Measurements from ENCODE around the gene ECT2.

ECT2 gene

DNA sequence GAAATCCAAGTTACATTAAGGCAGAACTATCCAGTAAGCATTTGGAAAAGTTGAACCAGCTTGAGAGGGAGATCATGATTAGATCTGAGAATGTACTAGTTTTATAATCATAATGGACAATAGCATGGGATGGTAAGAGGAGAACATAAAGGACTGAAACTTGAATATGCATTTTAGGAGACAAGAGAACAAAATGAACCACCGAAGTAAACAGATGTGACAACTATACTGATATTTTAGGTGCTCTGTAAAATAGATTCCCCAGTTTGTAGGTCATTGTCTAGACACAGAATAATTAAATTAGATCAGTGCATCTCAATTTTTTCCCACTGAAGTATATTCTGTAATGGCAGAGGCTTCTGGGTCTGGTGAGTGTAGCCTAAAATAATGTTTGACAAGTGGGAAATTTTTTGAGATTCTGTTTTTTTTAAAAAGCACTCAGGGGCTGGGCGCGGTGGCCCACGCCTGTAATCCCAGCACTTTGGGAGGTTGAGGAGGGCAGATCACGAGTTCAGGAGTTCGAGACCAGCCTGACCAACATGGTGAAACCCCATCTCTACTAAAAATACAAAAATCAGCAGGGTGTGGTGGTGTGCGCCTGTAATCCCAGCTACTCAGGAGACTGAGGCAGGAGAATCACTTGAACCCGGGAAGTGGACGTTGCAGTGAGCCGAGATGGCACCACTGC lies 16.3 kb downstream of the ECT2 start:
- Mint-ChIP-seq H3K4me1 (ENCODE audit: low read depth) (peaks cover 10% of the 10 kb centered on the region), H3K36me3 (ENCODE audit: low read depth) (peaks cover 71% of the 10 kb centered on the region), H3K27me3 (ENCODE audit: low read depth) (no peaks in the 10 kb centered on the region), H3K9me3 (no peaks in the 10 kb centered on the region), H3K27ac (no peak overlapping the region), H3K4me3 (no peak overlapping the region)

GRCh38 chr3:172770382-172770781 lies 19.9 kb downstream of the ECT2 start:
- no peak overlapping the region for H3K4me3 Mint-ChIP-seq
- no peaks in the 10 kb centered on the region for H3K9me3 Mint-ChIP-seq
- H3K36me3 Mint-ChIP-seq (ENCODE audit: low read depth), result peaks cover 72% of the 10 kb centered on the region
- H3K27ac Mint-ChIP-seq, result no peak overlapping the region
- H3K4me1 Mint-ChIP-seq (ENCODE audit: low read depth), result peaks cover 15% of the 10 kb centered on the region
- no peaks in the 10 kb centered on the region for H3K27me3 Mint-ChIP-seq (ENCODE audit: low read depth)

- no peak overlapping the region for H3K27ac Mint-ChIP-seq
- H3K4me3 Mint-ChIP-seq, result no peak overlapping the region
- peaks cover 67% of the 10 kb centered on the region for H3K36me3 Mint-ChIP-seq (ENCODE audit: low read depth)
- H3K27me3 Mint-ChIP-seq (ENCODE audit: low read depth), result no peaks in the 10 kb centered on the region
- peaks cover 12% of the 10 kb centered on the region for H3K4me1 Mint-ChIP-seq (ENCODE audit: low read depth)
- H3K9me3 Mint-ChIP-seq, result no peaks in the 10 kb centered on the region
Measured at GRCh38 chr3:172771672-172772071, 21.1 kb downstream of the ECT2 start.

DNA sequence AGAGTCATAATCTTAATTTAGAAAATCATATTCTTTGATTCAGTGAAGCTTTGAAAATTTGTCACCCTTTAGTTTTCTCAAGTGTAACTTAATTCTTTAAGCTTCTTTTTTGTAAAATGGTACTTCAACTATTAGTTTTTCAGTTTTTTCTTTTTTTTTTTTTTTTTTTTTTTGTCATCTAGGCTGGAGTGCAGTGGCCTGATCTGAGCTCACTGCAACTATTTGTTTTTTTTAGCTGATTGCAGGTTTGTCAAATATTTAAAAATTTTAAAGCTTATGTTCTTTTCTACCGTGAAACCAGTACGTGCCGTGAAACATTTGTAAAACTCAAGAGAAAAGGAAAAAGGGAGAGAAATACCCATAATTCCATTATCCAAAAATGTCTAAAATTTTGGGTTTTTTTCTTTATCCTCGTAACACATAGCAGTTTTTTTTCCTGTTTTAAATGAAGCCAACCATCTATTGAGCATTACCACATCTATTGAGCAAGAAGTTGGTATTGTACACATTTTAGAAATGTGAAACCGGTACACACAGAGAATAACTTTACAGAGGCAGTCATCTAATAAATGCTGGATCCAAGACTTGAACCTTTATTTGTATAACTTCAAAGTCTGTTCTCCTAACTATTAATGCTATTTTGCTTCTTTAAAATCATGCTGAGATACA lies 25.7 kb downstream of the ECT2 start:
- Mint-ChIP-seq H3K4me1 (ENCODE audit: low read depth) (peaks cover 11% of the 10 kb centered on the region), H3K36me3 (ENCODE audit: low read depth) (peaks cover 56% of the 10 kb centered on the region), H3K27ac (no peak overlapping the region), H3K27me3 (ENCODE audit: low read depth) (no peaks in the 10 kb centered on the region), H3K4me3 (no peak overlapping the region), H3K9me3 (no peaks in the 10 kb centered on the region)

GRCh38 chr3:172777901-172778300 lies 27.4 kb downstream of the ECT2 start:
- peaks cover 5% of the 10 kb centered on the region for H3K4me1 Mint-ChIP-seq (ENCODE audit: low read depth)
- no peaks in the 10 kb centered on the region for H3K9me3 Mint-ChIP-seq
- H3K27me3 Mint-ChIP-seq (ENCODE audit: low read depth), result no peaks in the 10 kb centered on the region
- H3K36me3 Mint-ChIP-seq (ENCODE audit: low read depth), result peaks cover 52% of the 10 kb centered on the region
- no peak overlapping the region for H3K4me3 Mint-ChIP-seq
- H3K27ac Mint-ChIP-seq, result no peak overlapping the region

- Mint-ChIP-seq H3K27ac (no peak overlapping the region), H3K4me1 (ENCODE audit: low read depth) (peaks cover 2% of the 10 kb centered on the region), H3K27me3 (ENCODE audit: low read depth) (no peaks in the 10 kb centered on the region), H3K36me3 (ENCODE audit: low read depth) (peaks cover 35% of the 10 kb centered on the region), H3K4me3 (no peak overlapping the region), H3K9me3 (no peaks in the 10 kb centered on the region)
Measured at GRCh38 chr3:172782235-172782634, 31.7 kb downstream of the ECT2 start.

- peaks cover 2% of the 10 kb centered on the region for H3K4me1 Mint-ChIP-seq (ENCODE audit: low read depth)
- H3K27ac Mint-ChIP-seq, result no peak overlapping the region
- no peaks in the 10 kb centered on the region for H3K9me3 Mint-ChIP-seq
- H3K4me3 Mint-ChIP-seq, result no peak overlapping the region
- peaks cover 42% of the 10 kb centered on the region for H3K36me3 Mint-ChIP-seq (ENCODE audit: low read depth)
- H3K27me3 Mint-ChIP-seq (ENCODE audit: low read depth), result no peaks in the 10 kb centered on the region
Measured at GRCh38 chr3:172786036-172786435, 35.5 kb downstream of the ECT2 start.

DNA sequence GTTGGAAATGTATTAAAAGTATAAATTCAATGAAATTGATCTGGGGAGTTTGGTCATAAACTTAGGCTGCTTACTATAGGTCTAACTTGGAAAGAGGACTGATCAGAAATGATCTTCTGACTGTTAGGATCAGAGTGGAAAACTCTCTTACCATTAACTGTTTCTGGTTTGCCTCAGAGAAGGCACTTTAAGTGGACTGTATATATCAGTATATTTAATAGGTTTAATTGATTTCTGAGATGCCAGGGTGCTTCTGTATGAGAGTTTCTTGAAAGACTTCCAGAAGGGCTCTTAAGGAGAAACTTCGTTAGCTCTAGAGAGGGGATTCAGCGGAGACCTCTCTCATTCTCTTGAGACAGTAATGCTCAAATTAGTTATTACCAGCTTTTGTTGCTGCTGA lies 36.5 kb downstream of the ECT2 start:
- H3K27ac Mint-ChIP-seq, result no peak overlapping the region
- no peak overlapping the region for H3K4me3 Mint-ChIP-seq
- H3K9me3 Mint-ChIP-seq, result no peaks in the 10 kb centered on the region
- no peaks in the 10 kb centered on the region for H3K27me3 Mint-ChIP-seq (ENCODE audit: low read depth)
- H3K4me1 Mint-ChIP-seq (ENCODE audit: low read depth), result peaks cover 3% of the 10 kb centered on the region
- peaks cover 47% of the 10 kb centered on the region for H3K36me3 Mint-ChIP-seq (ENCODE audit: low read depth)

GRCh38 chr3:172787746-172788145 lies 37.2 kb downstream of the ECT2 start:
- no peaks in the 10 kb centered on the region for H3K9me3 Mint-ChIP-seq
- H3K4me1 Mint-ChIP-seq (ENCODE audit: low read depth), result peaks cover 5% of the 10 kb centered on the region
- H3K27ac Mint-ChIP-seq, result no peak overlapping the region
- H3K36me3 Mint-ChIP-seq (ENCODE audit: low read depth), result peaks cover 48% of the 10 kb centered on the region
- H3K4me3 Mint-ChIP-seq, result no peak overlapping the region
- H3K27me3 Mint-ChIP-seq (ENCODE audit: low read depth), result no peaks in the 10 kb centered on the region

DNA sequence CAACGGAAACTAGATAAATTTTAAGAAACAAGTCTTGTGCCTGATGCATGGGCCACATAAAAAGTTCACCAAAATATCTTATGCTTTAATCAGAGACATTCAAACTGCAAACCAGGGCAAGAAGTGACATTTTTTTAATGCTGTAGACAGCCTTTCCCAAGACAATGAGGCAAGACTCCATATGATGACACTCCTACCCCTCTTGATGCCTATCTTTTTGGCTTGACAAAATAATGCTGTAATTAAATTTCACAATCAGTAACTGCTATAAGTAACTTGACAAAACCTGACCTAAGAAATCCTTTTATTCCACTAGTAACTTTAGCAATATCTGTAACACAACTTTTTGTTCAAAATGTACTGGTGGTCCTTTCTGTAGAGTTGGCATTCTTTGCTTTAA lies 48.7 kb downstream of the ECT2 start:
- H3K27me3 Mint-ChIP-seq (ENCODE audit: low read depth), result no peaks in the 10 kb centered on the region
- peaks cover 12% of the 10 kb centered on the region for H3K4me1 Mint-ChIP-seq (ENCODE audit: low read depth)
- H3K36me3 Mint-ChIP-seq (ENCODE audit: low read depth), result peaks cover 35% of the 10 kb centered on the region
- no peak overlapping the region for H3K4me3 Mint-ChIP-seq
- H3K27ac Mint-ChIP-seq, result no peak overlapping the region
- no peaks in the 10 kb centered on the region for H3K9me3 Mint-ChIP-seq

GRCh38 chr3:172800156-172800555 lies 49.6 kb downstream of the ECT2 start:
- no peaks in the 10 kb centered on the region for H3K9me3 Mint-ChIP-seq
- H3K4me3 Mint-ChIP-seq, result no peak overlapping the region
- peaks cover 33% of the 10 kb centered on the region for H3K36me3 Mint-ChIP-seq (ENCODE audit: low read depth)
- H3K27ac Mint-ChIP-seq, result no peak overlapping the region
- H3K4me1 Mint-ChIP-seq (ENCODE audit: low read depth), result peaks cover 10% of the 10 kb centered on the region
- H3K27me3 Mint-ChIP-seq (ENCODE audit: low read depth), result no peaks in the 10 kb centered on the region

DNA sequence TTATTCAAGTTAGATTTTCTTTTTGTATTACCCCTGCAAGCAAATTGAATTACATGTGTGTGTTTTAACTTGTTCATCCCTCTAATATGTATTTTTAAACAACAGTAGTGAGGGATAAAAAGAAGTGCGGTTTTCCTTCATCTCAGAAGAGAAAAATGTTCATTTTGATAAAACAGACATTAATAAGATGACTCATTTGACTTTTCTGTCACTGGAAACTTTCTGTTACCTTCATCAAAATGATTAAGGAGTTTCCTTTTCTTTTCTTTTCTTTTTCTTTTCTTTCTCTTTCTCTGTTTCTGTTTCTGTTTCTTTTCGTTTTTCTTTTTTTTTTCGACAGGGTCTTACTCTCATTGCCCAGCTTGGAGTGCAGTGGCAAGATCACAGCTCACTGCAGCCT lies 53.0 kb downstream of the ECT2 start:
- peaks cover 33% of the 10 kb centered on the region for H3K36me3 Mint-ChIP-seq (ENCODE audit: low read depth)
- H3K27me3 Mint-ChIP-seq (ENCODE audit: low read depth), result no peaks in the 10 kb centered on the region
- H3K4me1 Mint-ChIP-seq (ENCODE audit: low read depth), result peaks cover 10% of the 10 kb centered on the region
- H3K27ac Mint-ChIP-seq, result peak overlapping the region; percentile 52
- H3K9me3 Mint-ChIP-seq, result no peaks in the 10 kb centered on the region
- H3K4me3 Mint-ChIP-seq, result no peak overlapping the region

GRCh38 chr3:172804323-172804722 lies 53.8 kb downstream of the ECT2 start:
- Mint-ChIP-seq H3K27ac (no peak overlapping the region), H3K4me1 (ENCODE audit: low read depth) (peaks cover 10% of the 10 kb centered on the region), H3K4me3 (no peak overlapping the region), H3K27me3 (ENCODE audit: low read depth) (no peaks in the 10 kb centered on the region), H3K9me3 (no peaks in the 10 kb centered on the region), H3K36me3 (ENCODE audit: low read depth) (peaks cover 29% of the 10 kb centered on the region)

- Mint-ChIP-seq H3K36me3 (ENCODE audit: low read depth) (peaks cover 12% of the 10 kb centered on the region), H3K4me3 (no peak overlapping the region), H3K9me3 (no peaks in the 10 kb centered on the region), H3K4me1 (ENCODE audit: low read depth) (no peaks in the 10 kb centered on the region), H3K27ac (no peak overlapping the region), H3K27me3 (ENCODE audit: low read depth) (no peaks in the 10 kb centered on the region)
Measured at GRCh38 chr3:172808969-172809546, 58.5 kb downstream of the ECT2 start.

GRCh38 chr3:172811099-172811498 lies 60.6 kb downstream of the ECT2 start:
- Mint-ChIP-seq H3K36me3 (ENCODE audit: low read depth) (peaks cover 17% of the 10 kb centered on the region), H3K27ac (no peak overlapping the region), H3K4me3 (no peak overlapping the region), H3K9me3 (no peaks in the 10 kb centered on the region), H3K4me1 (ENCODE audit: low read depth) (no peaks in the 10 kb centered on the region), H3K27me3 (ENCODE audit: low read depth) (no peaks in the 10 kb centered on the region)
